ENCODE data around the gene CEP164. TPM values are rescaled to one million over a fixed set of nuclear protein-coding genes. Genes with fewer than 3 reads are reported as not detected.

Gene CEP164
- total RNA-seq, 1 experiment from 2014 or later: 43.7 TPM

Other genes starting within 250 kb of the CEP164 start
- 14.5 and 17.4 TPM in 2 replicates for gene SIK3, start 229.4 kb upstream of the CEP164 start, total RNA-seq (2014; rRNA removed)
- 88.6 and 91.6 TPM in 2 replicates for gene PAFAH1B2, start 183.6 kb upstream of the CEP164 start, total RNA-seq (2014; rRNA removed)
- 13.6 and 22.7 TPM in 2 replicates for gene SIDT2, start 149.1 kb upstream of the CEP164 start, total RNA-seq (2014; rRNA removed)
- gene TAGLN, start 128.5 kb upstream of the CEP164 start, total RNA-seq (2014; rRNA removed): 8.0 and 10.3 TPM in 2 replicates
- 43.6 and 55.1 TPM in 2 replicates for gene PCSK7, start 95.8 kb upstream of the CEP164 start, total RNA-seq (2014; rRNA removed)
- 7.4 TPM in 2 replicates for gene RNF214, start 95.2 kb upstream of the CEP164 start, total RNA-seq (2014; rRNA removed)
- gene BACE1-AS, start 36.5 kb upstream of the CEP164 start, total RNA-seq (2014; rRNA removed): 3.6 and 3.7 TPM in 2 replicates
- gene BACE1, start 11.6 kb upstream of the CEP164 start, total RNA-seq (2014; rRNA removed): 16.8 and 27.7 TPM in 2 replicates

Measured in PC-3 (cell line).